SK-N-MC (cell line): Measurements from ENCODE around the gene ACOXL.

Experiments
- EZH2 ChIP-seq: fragments of 200-600 bp; sonication (generic); IDR thresholded peaks from one replicate; pipeline ENCODE4 v1.6.1; 2017; ENCODE audit warnings: antibody characterized with exemption
- POLR2AphosphoS5 ChIP-seq: IDR thresholded peaks from 2 replicates; pipeline ENCODE4 v1.6.1; 2012; ENCODE audit warnings: mild to moderate bottlenecking, low read depth, low read length, borderline replicate concordance

- TF ChIP-seq POLR2AphosphoS5 (no peak), EZH2 (no peak)
These were observed 106.4 kb downstream of the ACOXL start for GRCh38 chr2:110838657-110839384.
